ENCODE data around the gene SORBS2.
"Not testable (repeated sequence)": the region's sequence is repeated elsewhere in the genome, so short reads cannot be mapped to it uniquely, and the experiment has no call there.

SORBS2 gene

GRCh38 chr4:185734214-185734613, 77.8 kb downstream of the SORBS2 start:
- DNase-seq: no peak

GRCh38 chr4:185730849-185731608, 81.0 kb downstream of the SORBS2 start:
- DNase-seq: no peak

DNA sequence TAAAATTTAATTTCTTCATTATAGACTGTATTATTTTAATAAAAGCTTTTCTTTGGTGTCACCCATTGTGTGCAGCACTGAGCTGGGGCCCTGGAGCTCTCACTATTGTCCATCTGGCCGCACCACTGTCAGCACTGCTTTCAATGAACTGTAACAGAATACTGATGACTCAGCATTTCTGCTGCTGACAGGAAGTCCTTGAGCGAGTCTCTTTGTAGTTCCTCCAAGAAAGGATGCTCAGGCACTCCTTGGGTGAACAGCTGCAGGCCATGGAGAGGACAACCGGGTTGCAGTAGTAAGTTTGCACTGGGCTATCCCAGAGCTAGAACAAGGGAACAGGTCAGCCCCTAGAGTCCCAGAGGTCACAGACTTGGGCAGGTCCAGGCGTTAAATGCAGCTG, 81.6 kb downstream of the SORBS2 start:
- no peak for DNase-seq

DNA sequence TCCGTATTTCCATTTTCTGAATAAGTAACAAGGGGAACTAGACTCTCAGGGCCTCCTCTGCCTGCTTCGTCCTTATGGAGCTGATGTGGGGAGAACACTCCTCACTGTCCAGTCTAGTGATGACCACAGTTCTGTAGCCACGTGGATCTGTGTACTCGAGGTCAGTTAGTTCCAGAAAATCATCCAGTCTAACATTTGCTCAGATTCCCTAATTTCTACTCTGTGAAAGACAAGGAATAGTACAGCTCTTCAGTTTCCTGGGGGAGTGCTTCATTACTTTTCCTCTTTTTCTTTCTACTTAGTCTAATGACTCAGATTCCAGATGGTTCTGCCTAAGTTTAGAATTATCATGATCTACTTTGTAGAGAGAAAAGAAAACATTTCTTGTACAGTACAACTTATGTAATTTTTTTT, 82.6 kb downstream of the SORBS2 start:
- DNase-seq: no peak

- DNase-seq: no peak
These were observed 83.1 kb downstream of the SORBS2 start for GRCh38 chr4:185728893-185729292.

- no peak for DNase-seq
These were observed 85.1 kb downstream of the SORBS2 start for GRCh38 chr4:185726931-185727330.

- DNase-seq: no peak
These were observed 88.2 kb downstream of the SORBS2 start for GRCh38 chr4:185723631-185724260.

GRCh38 chr4:185722029-185722316, 90.0 kb downstream of the SORBS2 start:
- no peak for DNase-seq

DNA sequence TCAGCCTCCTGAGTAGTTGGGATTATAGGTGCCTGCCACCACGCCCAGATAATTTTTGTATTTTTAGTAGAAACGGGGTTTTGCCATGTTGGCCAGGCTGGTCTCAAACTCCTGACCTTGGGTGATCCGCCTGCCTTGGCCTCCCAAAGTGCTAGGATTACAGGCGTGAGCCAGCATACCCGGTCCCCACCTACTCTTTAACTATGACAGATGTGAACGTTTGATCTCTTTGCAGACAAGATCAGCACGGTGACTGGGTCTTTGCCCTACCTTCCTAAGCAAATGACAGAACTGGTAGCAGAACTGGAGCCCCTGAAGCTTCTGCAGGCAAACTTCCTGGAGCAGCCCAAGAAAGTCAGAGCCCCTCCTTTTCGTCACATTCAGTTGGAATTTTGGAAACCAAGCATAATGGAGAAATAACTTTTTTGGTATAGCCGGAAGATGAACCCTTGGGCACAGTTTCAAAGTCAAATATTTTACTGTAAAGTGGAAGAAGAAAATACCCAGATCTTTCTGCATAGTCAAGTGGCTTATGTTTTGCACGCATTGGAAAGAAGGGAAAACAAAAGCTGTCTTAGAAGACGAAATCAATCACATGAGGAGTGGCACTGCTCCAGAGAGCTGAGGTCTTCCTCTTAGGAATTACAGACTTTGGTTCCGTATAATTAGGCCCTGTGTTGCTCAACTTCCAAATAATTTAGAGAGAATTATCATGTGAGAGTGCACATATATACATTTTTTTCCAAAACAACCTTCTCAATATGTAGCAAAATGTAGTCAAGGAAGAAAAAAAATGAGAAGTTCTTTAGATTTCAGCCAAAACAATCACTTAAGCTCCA, 90.6 kb downstream of the SORBS2 start:
- DNase-seq: no peak

DNA sequence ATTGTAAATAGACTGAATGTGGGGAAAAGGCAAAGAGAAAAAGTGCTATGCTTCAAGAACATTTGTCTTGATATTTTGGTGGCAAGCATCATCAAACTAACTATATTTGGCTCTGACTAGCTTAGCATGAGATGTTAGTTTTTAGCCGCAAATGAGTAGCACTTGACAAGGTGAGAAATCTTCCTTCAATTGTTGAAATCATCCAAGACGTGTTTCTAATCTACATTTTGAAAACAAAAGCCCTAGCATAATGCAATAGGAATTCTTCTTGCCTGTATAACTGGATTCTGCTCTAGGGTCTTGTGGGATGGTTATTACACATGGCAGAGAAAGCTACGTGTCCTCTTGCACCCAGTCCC, 92.5 kb downstream of the SORBS2 start:
- DNase-seq: no peak

GRCh38 chr4:185718578-185719499, 93.2 kb downstream of the SORBS2 start:
- no peak for DNase-seq

- no peak for DNase-seq
These were observed 94.6 kb downstream of the SORBS2 start for GRCh38 chr4:185717377-185717741.

GRCh38 chr4:185716577-185717376, 95.2 kb downstream of the SORBS2 start:
- DNase-seq: no peak

DNA sequence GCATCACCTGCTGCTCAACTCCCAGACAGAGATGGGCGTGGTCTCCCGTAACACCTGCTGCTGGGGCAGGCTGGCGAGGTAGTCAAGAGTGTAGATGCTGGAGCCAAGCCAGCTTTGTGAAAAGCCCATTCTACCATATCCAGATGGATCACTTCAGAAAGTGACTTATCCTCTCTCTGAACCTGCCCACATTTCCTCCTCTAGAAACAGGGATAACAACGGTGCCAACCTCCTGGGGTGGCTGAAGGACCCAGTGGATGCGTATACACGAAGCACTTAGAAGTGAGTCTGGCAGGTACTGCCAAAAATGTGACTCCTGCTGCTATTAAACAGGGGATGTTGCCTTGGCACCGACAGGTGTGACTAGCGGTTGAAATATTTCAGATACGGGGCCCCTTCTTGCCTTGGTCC, 95.8 kb downstream of the SORBS2 start:
- no peak for DNase-seq

GRCh38 chr4:185714524-185714923, 97.5 kb downstream of the SORBS2 start:
- not testable (repeated sequence) for DNase-seq

DNA sequence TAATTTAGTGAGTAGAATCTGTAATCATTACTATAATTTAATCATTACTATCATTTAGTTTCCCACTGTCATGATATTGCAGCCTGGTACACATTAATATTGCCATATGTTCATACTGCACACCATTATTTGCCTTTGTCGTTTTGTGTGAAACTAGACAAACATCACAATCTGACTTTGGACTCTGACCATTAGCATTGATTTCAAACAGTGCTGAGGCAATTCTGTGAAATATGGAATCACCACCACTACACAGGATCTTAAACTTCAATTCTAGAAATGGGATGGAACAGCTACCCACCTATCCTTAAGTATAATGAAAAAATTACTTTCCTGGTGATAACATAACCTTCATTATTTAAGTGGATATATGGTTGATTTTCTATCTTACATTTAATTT, 98.3 kb downstream of the SORBS2 start:
- DNase-seq: no peak

GRCh38 chr4:185713272-185713671, 98.7 kb downstream of the SORBS2 start:
- DNase-seq: no peak

DNA sequence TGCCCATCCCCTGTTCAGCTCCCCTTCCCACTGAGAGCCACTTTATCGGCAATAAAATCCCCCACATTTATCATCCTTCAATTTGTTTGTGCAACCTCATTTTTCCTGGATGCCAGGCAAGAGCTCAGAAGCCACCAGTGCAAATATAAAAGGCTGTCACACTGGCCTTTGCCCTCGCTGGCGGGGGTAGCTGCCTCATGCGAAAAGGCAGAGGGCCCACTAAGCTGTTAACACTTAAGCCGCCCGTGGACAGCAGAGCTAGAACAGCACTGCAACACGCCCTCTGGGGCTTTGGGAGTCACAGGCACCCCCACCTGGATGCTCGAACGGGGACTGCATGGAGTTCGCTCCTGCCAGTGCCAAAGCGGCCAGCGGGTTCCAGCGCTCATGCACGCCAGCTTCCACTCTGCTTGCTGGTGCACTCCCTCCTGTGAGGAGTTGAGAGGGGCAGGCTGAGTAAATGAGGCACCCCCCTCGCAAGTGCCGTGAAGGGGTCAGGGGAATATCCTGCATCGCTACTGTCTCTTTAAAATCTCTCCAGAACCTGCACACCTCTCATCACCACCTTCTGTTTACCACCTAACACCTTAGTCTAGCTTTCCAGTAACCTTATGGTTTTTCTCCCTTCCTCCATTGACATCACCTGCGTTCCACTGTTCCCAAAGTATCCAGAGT, 99.5 kb downstream of the SORBS2 start:
- DNase-seq: no peak

DNA sequence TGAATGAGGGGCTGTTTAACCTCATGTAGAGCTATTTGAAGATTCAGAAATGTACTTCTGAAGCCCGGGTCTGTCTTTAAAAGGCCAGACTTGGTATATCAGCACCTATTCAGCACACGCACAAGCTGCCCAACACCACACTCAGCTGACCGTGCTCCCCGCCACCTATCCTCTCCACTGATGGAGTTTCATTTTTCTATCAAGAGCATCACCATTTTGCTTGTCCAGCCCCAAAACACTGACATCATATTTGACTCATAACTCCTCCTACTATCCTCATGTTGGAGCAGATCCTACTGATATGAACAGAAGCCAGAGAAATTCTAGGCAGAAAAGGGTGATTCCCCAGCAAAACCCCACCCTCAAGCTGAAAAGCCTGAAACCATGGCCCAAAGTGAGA, 100.3 kb downstream of the SORBS2 start:
- DNase-seq: no peak

DNA sequence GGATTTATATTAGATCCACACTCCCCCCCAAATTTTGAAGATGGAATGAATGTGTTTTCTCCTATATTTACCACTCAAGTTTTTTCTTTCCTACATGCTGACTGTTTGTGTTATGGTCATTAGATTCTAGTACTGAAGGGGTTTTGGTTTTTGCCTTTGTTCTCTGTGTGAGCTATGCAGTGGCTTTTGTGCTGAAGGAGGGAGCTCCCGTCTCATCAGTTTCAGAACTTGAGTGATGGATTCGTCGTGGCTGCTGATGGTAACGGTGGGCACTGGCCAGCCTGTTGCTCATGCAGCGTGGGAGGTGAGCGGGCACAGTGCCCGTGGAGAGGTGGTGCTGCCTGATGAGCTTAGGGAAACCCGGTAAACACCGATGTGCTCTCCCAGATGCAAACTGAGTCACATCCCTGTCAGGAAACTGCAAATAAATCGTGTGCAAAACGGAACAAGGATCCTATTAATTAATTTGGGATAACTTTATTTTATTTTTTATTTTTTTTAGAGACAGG, 101.5 kb downstream of the SORBS2 start:
- DNase-seq: no peak

- DNase-seq: no peak
These were observed 102.0 kb downstream of the SORBS2 start for GRCh38 chr4:185709802-185710486.

Measured in activated CD4-positive, alpha-beta T cell treated with anti-CD3 and anti-CD28 coated beads, Interleukin-2, amount 50 U/mL, for 1 hour (primary cell).